ENCODE results near the gene SNX20.

SNX20 gene

DNA sequence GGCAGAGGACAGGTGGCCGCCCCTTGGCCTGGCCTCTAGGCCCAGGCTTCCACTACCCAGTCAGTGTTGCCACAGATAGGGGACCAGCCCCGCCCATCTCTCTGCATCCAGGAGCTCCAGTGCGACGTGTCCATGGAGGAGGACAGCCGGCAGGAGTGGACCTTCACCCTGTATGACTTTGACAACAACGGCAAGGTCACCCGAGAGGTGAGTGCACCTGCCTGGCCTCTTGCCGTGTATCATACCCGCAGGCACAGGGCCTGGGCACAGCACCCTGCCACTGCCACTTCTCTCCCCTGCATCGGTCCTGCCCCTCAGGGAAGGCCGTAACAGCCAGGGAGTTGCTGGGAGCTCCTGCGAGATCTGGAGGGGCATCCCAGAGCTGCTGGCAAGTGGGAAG lies 55.7 kb downstream of the SNX20 start:
- TF ChIP-seq POLR2AphosphoS5 (IDR thresholded peaks at IDR 0.05; ENCODE audit: low read depth, low read length) (no peak), SIN3A (IDR thresholded peaks at IDR 0.05; ENCODE audit: borderline replicate concordance, insufficient read depth, low read length) (no peak), FOXP2 (optimal IDR thresholded peaks at IDR 0.05; ENCODE audit: borderline replicate concordance, extremely low read depth, extremely low read length, insufficient read depth) (no peak), TAF1 (IDR thresholded peaks at IDR 0.05; ENCODE audit: borderline replicate concordance, insufficient read depth, low read length) (no peak)
- TF ChIP-seq, protein P1, sequence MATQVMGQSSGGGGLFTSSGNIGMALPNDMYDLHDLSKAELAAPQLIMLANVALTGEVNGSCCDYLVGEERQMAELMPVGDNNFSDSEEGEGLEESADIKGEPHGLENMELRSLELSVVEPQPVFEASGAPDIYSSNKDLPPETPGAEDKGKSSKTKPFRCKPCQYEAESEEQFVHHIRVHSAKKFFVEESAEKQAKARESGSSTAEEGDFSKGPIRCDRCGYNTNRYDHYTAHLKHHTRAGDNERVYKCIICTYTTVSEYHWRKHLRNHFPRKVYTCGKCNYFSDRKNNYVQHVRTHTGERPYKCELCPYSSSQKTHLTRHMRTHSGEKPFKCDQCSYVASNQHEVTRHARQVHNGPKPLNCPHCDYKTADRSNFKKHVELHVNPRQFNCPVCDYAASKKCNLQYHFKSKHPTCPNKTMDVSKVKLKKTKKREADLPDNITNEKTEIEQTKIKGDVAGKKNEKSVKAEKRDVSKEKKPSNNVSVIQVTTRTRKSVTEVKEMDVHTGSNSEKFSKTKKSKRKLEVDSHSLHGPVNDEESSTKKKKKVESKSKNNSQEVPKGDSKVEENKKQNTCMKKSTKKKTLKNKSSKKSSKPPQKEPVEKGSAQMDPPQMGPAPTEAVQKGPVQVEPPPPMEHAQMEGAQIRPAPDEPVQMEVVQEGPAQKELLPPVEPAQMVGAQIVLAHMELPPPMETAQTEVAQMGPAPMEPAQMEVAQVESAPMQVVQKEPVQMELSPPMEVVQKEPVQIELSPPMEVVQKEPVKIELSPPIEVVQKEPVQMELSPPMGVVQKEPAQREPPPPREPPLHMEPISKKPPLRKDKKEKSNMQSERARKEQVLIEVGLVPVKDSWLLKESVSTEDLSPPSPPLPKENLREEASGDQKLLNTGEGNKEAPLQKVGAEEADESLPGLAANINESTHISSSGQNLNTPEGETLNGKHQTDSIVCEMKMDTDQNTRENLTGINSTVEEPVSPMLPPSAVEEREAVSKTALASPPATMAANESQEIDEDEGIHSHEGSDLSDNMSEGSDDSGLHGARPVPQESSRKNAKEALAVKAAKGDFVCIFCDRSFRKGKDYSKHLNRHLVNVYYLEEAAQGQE (IDR thresholded peaks at IDR 0.05; ENCODE audit: insufficient read depth in 1 of 2, low read depth in 2 of 2, low read length in 2 of 2): no peak

DNA sequence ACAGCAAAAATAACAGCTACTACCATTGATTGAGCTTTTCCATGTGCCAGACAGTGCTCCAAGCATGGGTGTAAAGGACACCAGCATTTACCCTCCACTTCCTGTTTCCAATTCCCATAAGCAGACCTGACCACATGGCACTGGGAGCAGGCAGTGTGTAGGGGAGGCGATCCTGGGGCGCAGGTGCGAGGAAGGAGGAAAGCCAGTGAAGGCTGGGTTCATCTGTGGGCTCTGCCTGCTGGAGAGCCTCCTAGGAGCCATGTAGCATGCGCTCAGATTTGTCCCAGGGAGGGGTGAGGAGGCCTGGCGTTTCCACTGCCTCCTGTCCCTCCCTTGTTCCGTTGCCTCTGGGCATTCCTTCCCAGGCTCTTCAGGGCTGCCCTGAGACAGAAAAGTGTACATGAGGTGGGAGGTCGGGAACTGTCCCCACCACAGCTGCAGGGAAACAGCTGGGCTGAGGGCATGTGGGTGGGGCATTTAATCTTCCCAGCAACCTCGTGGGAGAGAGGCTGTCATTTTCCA lies 56.6 kb downstream of the SNX20 start:
- no peak for TF ChIP-seq FOXP2 (optimal IDR thresholded peaks at IDR 0.05; ENCODE audit: borderline replicate concordance, extremely low read depth, extremely low read length, insufficient read depth)
- TF ChIP-seq, protein P1 (IDR thresholded peaks at IDR 0.05; ENCODE audit: insufficient read depth in 1 of 2, low read depth in 2 of 2, low read length in 2 of 2): no peak
- no peak for TF ChIP-seq POLR2AphosphoS5 (IDR thresholded peaks at IDR 0.05; ENCODE audit: low read depth, low read length)
- no peak for TF ChIP-seq SIN3A (IDR thresholded peaks at IDR 0.05; ENCODE audit: borderline replicate concordance, insufficient read depth, low read length)
- no peak for TF ChIP-seq TAF1 (IDR thresholded peaks at IDR 0.05; ENCODE audit: borderline replicate concordance, insufficient read depth, low read length)

DNA sequence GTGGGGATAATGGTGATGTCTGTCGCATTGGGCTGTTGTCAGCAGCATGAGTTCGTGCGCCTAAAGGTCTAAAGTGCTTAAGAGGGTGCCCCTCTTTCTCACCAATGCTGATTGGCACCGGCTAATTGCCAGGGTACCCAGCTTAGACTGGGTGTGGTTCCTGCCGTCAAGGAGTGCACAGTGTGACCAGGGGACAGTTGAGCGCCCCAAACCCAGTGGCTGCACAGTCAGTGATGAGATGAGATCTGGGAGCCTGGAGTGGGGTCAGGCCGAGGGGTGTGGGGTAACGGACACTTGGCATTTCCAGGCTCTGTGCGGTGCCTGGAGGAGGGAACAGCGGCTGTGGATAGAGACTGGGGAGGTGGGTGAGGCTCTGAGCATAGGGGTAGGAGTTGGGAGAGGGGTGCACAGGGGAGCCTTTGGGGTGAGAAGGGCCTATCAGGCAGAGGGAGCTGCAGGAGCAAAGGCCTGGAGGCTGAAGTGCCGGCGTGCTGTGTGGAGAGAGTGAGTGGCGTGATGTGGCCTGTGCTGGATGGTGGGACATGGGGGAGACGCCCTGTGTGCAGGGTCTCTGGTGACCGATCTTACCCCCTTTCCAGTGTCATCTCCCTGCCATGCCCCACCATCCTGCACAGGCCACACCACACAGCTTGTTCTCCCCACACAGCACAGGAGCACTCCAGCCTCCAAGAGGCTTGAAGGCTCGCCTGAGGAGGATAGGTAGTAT lies 58.3 kb downstream of the SNX20 start:
- no peak for TF ChIP-seq TAF1 (IDR thresholded peaks at IDR 0.05; ENCODE audit: borderline replicate concordance, insufficient read depth, low read length)
- no peak for TF ChIP-seq POLR2AphosphoS5 (IDR thresholded peaks at IDR 0.05; ENCODE audit: low read depth, low read length)
- no peak for TF ChIP-seq SIN3A (IDR thresholded peaks at IDR 0.05; ENCODE audit: borderline replicate concordance, insufficient read depth, low read length)
- TF ChIP-seq, protein P1 (IDR thresholded peaks at IDR 0.05; ENCODE audit: insufficient read depth in 1 of 2, low read depth in 2 of 2, low read length in 2 of 2): no peak

DNA sequence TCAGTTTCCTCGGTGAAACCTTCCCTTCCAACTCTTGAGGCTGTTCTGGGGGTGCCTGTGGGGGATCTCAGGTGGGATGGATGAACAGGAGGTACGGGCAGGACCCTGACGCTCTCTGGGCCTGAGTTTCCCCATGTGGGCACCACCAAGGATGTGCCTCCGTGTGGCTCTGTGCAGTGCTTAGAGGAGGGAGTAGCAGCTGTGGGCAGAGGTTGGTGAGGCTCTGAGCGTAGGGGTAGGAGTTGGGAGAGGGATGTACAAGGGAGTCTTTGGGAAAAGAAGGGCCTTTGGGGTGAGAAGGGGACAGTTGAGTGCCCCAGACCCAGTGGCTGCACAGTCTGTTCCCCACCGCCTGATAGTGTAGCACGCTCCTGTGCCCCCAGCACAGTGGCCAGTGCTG lies 59.1 kb downstream of the SNX20 start:
- TF ChIP-seq SIN3A (IDR thresholded peaks at IDR 0.05; ENCODE audit: borderline replicate concordance, insufficient read depth, low read length) (no peak), FOXP2 (optimal IDR thresholded peaks at IDR 0.05; ENCODE audit: borderline replicate concordance, extremely low read depth, extremely low read length, insufficient read depth) (no peak), TAF1 (IDR thresholded peaks at IDR 0.05; ENCODE audit: borderline replicate concordance, insufficient read depth, low read length) (no peak), POLR2AphosphoS5 (IDR thresholded peaks at IDR 0.05; ENCODE audit: low read depth, low read length) (no peak)
- TF ChIP-seq, protein P1 (IDR thresholded peaks at IDR 0.05; ENCODE audit: insufficient read depth in 1 of 2, low read depth in 2 of 2, low read length in 2 of 2): no peak

All from PFSK-1 (cell line).